LNCAP (cell line): ENCODE results near the gene KREMEN2.
A peak's percentile ranks its signal among the peaks of the same experiment; 100 is the strongest.

ENCODE experiments used
- TF ChIP-seq, protein P1 (sequence below): fragments of 450-650 bp; IDR thresholded peaks from 2 replicates; pipeline ENCODE4 v1.5.1; 2017; ENCODE audit warnings: mild to moderate bottlenecking

The KREMEN2 gene, protein sequence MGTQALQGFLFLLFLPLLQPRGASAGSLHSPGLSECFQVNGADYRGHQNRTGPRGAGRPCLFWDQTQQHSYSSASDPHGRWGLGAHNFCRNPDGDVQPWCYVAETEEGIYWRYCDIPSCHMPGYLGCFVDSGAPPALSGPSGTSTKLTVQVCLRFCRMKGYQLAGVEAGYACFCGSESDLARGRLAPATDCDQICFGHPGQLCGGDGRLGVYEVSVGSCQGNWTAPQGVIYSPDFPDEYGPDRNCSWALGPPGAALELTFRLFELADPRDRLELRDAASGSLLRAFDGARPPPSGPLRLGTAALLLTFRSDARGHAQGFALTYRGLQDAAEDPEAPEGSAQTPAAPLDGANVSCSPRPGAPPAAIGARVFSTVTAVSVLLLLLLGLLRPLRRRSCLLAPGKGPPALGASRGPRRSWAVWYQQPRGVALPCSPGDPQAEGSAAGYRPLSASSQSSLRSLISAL

DNA sequence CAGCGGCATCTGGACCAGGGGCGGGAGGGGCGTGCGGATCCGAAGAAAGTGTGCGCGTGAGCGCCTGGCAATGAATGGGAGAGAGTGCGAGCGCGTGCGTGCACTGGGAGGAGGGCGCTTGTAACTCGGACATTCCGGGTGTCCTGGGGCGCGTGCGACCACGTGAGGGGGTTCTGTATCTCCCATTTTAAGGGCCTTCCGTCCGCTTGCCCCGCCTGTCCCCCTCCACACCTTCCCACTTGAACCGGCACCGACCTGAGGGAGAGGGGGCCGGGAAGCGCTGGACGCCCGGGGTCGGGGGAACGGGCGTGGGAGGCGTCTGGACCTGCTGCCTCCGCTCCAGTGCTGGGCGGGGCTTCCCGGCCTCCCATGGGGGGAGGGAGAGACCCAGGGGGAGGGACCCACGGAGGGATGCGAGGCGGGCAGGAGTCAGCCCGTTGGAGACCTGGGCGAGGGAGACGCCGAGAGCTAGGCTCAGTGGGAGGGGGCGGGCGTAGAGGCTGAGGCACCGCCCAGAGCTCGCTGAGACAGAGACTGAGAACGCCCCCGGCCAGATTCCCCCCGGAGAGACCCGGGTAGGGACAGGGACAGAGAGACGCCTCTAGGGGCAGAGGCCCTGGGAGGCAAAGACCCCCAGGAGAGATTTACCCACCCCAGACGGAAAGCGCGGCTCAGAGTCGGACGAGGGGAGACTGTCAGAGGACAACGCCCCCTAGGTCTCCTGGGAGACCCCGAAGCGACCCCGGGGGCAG, at the start of gene KREMEN2:
TSS of gene KREMEN2 (plus strand) at position 553 of the 752 bp plus-strand sequence. CDS start 246 bp downstream, outside the sequence.
- TF ChIP-seq, protein P1, sequence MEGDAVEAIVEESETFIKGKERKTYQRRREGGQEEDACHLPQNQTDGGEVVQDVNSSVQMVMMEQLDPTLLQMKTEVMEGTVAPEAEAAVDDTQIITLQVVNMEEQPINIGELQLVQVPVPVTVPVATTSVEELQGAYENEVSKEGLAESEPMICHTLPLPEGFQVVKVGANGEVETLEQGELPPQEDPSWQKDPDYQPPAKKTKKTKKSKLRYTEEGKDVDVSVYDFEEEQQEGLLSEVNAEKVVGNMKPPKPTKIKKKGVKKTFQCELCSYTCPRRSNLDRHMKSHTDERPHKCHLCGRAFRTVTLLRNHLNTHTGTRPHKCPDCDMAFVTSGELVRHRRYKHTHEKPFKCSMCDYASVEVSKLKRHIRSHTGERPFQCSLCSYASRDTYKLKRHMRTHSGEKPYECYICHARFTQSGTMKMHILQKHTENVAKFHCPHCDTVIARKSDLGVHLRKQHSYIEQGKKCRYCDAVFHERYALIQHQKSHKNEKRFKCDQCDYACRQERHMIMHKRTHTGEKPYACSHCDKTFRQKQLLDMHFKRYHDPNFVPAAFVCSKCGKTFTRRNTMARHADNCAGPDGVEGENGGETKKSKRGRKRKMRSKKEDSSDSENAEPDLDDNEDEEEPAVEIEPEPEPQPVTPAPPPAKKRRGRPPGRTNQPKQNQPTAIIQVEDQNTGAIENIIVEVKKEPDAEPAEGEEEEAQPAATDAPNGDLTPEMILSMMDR: no peak

DNA sequence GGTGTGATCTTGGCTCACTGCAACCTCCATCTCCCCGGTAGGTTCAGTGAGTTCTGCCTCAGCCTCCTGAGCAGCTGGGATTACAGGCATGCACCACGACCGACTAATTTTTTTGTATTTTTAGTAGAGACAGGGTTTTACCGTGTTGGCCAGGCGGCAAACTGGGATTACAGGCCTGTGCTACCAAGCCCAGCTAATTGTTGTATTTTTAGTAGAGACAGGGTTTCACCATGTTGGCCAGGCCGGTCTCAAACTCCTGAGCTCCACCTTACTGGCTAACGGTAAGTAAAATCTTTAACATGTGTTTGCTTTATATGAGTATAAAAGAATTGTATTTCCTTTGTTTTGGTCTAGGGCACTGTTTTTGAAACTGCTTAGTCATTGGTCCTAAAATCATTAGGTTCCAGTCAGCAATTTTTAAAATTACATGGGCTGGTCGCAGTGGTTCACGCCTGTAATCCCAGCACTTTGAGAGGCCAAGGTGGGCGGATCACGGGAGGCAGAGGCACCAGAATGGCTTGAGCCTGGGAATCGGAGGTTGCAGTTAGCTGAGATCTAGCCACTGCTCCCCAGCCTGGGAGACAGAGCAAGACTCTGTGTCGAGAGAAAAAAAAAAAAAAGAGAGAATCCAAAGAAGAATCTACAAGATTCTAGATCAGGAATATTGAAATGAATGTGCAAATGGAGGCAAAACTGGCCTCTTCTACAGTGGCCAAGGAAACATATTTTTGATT, 48.7 kb upstream of the KREMEN2 start:
- TF ChIP-seq, protein P1: no peak

DNA sequence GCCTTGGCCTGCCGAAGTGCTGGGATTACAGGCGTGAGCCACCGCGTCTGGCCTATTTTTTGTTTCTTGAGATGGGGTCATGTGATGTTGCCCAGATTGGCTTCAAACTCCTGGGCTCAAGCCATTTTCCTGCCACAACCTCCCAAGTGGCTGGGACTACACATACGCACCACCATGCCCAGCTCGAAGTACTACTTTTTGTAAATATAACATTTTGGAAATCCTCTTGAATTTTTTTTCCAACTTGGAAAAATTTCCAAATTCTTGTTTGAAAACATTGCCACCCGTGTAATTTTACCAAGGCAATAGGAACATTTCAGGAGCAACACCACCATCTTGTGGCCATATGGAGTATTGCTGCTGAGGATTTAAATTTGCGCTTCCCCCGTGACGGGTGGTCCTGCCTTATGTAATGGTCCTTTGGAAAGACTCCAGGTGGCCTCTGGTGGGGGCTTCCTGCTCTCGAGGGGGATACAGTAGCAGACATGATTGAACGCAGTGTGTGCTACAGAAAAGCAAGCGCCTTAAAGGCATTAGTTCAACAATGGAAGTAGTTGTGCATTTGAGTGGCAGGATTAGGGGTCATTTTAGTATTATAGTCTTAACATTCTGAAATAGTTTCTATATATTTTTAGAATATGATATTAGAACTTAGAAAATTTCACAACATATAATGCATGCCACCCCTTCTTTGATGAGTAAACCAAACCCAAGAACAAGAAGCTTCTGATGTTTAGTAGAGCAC, 44.4 kb upstream of the KREMEN2 start:
- TF ChIP-seq, protein P1: peak; percentile 92

DNA sequence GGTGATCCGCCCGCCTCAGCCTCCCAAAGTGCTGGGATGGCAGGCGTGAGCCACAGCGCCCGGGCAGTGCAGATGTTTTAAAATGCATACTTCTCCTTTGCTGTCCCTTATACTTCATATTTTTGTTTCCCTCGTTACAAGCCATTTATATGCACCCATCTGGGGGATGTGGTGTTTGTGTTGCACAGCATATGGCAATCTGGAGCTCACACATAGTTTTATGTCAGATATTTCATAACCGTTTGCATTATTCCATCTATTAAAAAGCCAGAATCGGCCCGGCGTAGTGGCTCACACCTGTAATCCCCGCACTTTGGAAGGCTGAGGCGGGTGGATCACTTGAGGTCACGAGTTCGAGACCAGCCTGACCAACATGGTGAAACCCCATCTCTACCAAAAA, 40.6 kb upstream of the KREMEN2 start:
- TF ChIP-seq, protein P1: no peak

DNA sequence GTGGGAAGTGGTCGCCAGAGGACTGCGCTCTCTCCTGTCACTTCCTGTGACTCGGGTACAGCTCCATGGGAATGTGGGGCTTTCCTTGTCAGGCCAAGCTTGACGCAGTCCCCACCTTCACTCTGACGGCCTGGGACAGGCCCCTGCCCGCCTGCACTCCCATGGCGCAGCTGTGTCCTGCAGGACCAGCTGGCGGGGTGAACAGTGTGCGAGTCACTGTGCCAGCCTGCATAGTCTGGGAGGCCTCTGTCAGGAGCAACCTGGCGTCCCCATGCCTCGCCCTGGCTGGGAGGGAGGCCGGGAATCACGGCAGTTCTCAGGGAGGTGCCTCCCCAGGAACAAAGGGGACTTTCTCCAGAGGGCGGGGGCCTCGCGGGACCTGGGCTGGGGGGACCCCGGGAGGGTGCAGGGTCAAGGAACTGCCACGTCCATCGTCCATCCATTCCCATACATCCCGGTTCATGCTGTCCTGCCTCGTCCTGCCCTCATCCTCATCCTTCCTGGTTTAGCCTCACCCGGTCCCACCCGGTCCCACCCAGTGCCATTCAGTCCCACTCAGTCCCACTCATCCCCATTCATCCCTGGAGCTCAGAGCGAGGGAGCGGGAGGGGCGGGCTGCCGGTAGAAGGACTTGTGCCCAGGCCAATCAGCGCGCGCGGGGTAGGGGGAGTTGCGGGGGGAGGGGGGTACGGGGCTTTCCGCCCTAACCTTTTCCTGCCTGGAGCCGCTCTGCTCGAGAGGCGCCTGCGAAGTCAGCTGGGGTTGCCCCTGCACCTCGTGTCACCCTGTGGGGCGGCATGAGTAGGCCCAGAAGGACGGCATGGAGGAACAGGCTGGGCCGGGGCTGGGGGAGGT, 38.9 kb upstream of the KREMEN2 start:
- TF ChIP-seq, protein P1: no peak

DNA sequence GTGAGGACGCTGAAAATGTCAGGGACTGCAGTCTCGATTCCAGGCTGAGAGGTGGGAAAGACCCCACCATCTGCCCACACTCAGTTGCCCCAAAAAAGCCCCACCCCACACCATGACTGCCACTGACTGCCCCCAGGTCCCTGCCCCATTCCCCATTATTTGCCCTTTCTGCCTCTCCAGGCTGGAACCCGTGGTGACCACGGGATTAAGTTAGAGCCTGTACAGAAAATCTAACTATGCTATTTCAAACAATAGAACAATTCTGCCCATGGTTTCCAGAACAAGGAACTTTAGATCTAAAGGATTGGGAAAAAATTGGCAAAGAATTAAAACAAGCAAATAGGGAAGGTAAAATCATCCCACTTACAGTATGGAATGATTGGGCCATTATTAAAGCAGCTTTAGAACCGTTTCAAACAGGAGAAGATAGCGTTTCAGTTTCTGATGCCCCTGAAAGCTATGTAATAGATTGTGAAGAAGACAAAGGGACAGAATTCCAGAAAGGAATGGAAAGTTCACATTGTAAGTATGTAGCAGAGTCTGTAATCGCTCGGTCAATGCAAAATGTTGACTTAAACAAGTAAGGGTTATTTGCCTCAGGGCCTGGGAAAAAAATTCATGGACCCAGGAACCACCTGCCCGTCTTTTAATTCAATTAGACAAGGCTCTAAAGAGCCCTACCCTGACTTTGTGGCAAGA, 38.0 kb upstream of the KREMEN2 start:
- TF ChIP-seq, protein P1: no peak
